T-helper 22 cell (primary cell): ENCODE measurements around the gene BHLHE40.
A peak's percentile ranks its signal among the peaks of the same experiment; 100 is the strongest.

ENCODE experiments used
- DNase-seq: peaks from one replicate; pipeline ENCODE4 v3.0.0-alpha.2; 2020; ENCODE audit warnings: low read depth

The BHLHE40 gene

DNA sequence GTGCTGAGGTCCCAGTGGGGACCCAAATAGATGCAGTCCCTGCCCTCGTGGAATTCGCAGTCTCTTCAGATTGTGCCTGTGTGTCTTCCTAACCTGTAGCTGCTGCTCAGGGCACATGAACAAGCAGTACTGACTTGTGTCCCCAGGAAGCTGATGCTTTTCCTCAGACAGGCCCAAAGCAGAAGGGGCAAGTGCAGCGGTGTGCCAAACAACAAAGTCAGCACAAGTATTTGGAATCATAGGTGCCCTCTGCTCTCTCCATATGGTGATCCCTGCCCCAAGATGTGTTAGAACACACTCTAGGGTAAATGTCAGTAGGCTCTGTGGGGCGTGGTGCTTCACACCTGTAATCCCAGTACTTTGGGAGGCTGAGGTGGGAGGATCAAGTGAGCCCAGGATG, 21.9 kb downstream of the BHLHE40 start:
- no peak for DNase-seq

DNA sequence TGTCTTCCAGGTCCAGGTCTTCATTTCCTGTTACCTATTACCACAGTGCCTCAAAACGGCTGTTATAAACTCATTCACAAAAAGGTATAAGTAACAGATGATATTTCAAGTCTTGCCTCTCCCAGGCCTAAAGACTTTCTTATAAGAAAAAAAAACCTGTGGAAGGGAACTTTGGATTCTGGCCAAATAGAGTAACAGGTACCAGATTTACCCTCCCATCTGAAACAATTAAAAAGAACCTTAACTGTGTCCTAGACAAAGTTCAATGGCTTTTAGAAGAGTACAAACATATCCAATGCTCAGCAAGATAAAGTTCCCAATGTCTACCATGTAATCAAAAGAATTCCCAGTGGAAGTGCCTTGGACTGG, 22.6 kb downstream of the BHLHE40 start:
- no peak for DNase-seq

DNA sequence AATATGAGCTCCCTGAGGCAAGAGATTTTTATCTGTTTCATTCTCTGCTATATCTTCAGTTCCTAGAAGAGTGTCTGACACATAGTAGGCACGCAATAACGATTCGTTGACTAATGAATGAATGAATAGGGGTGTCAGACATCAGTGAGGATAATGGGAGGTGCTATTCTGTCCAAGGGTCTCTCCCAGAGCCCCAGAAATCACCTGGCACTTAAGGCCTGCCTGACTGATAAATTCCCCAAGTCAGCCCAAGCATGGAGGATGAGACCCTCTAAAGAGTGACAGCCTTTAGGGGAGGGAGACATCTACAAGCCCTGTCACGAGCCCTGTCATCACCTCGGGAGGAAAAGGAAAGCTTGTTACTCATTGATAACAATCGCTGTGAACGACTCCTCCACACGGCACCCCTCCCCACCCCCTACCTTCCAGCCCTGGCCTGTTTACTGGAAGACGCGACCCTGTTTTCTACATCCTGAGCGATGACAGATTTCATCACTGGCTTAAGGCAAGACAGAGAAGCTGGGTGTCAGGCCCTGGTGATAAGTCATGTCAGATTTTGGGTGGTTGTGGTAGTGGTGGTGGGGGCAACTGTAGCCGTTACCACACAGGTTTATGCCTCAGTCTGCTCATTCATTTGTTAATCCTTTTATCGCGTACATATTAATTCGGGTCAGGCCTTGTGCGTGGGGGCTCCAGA, 23.1 kb downstream of the BHLHE40 start:
- peak; percentile 35 for DNase-seq

DNA sequence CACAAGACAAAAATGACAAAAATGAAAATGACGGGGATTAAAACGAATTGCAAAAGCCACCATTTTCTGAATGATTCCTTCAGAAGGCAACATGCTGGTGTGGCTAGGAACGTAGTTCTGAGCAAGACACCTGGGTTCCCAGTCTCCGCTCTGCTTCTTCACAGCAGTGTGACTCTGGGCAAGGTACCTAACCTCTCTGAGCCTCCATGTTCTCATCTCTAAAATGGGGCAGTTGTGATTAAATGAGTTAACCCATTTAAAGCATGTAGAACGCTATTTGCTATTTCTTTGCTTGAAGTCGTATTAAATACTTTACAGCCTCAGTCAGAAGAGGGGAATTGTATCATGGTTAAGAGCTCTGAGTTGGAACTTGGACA, 23.6 kb downstream of the BHLHE40 start:
- no peak for DNase-seq

DNA sequence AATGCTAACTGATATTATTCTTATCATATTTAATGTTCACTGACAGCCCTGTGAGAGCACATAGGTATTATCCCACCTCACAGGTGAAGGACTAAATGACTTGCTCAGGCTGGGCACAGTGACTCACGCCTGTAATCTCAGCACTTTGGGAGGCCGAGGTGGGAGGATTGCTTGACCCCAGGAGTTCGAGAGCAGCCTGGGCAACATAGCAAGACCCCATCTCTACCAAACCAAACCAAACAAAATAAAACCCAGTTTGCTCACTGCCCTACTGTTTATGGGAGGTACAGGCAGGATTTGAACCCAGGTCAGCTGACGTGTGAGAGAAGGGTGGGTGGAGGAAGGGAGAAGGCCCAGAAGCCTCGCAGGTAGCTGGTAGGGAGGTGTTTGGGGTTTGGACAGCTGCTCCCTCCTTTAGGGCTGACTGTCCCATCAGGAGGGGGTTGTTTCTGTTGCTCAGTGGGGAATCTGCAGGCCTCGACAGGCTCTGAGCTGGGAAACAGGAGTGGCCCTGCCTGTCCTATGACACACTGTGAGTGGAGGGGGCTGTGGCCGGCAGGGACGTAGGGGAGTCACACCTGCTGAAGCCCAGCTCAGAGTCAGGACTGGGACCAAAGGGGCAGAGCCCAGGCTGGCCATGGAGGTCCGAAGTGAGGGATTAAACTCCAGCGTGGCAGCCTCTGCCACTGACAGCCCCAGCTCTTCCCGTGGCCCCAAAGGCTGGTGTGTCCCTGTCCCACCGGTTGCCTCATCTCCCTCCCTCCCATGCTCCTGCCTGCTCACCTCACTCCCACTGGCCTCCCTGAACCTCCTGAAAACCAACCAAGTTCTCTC, 25.3 kb downstream of the BHLHE40 start:
- no peak for DNase-seq

DNA sequence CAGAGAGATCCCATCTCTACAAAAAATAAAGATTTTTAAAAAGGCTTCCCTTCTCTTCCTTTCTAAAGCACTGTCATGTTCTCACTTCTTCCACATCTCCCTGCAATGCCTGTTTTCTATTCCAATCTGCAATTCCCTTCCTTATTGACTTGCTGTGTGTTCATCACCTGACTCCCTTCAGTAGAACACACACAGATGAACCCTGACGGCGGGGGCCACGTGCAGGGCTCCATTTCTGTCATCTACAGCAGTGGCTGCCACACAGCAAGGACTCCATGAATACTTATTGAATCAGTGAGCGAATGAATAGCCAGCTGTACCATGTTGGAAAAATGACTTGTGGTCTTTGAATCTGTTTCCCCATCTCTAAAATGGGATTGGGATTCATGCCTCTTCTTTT, 26.1 kb downstream of the BHLHE40 start:
- no peak for DNase-seq

DNA sequence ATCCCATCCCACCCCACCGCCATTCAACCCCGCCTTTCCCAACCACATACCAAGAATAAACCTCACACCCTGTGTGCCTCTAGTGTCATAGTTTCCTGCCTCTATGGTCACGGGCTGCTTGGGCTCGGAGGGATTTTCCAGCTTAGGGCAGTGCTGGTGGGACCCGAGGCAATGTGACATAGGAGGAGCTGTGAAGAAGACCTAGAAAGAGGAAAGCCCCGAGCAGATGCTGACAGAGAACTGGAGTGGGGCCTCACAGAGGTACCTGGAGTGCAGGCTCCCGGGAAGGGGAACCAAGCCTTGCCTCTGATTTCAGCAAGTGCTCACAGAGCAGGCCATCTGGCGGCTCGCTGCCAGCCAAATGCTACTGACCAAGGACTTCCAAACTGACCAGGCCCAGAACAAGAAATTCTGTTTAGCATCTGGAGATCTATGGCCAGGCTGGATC, 27.5 kb downstream of the BHLHE40 start:
- DNase-seq, result peak; percentile 70

DNA sequence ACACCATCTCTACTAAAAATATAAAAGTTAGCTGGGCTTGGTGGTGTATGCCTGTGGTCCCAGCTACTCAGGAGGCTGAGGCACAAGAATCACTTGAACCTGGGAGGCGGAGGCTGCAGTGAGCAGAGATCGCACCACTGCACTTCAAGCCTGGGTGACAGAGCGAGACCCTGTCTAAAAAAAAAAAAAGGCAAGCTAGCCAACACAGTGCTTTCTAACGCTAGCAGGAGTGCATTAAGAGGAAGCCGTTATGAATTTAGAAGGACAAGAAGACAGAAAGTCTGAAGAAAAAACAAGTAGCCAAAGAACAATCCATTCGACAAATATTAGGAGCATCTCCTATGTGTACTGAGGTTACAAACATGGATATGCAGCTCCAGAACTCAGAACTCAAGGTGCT, 28.6 kb downstream of the BHLHE40 start:
- no peak for DNase-seq

DNA sequence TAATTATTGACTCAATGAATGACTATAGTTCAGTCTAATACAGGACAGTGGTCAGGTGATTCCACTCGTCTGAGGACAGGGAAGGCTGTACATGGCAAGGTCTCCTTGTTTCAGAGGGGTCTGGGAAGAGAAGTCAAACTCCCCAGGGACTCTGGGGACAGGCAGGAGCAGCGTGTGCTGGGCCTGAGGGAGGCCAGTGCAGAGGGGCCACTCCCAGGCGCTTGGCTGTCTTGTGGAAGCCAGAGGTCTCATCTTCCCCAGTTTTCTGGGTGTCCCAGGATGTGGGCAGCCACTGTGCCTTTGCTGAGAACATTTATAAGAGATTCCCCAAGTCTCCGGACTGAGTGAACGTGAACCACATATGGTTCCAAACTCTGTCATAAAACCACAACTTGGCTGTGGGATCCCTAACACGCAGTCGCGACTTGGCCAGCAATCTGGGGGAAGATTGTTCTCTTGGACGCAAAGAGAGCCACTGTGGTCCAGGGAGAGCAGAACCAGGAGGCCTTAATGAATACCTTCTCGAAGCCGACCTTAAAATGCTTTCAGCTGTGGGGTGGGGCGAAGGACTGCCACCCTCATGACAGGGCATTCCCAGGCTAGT, 30.4 kb downstream of the BHLHE40 start:
- no peak for DNase-seq

DNA sequence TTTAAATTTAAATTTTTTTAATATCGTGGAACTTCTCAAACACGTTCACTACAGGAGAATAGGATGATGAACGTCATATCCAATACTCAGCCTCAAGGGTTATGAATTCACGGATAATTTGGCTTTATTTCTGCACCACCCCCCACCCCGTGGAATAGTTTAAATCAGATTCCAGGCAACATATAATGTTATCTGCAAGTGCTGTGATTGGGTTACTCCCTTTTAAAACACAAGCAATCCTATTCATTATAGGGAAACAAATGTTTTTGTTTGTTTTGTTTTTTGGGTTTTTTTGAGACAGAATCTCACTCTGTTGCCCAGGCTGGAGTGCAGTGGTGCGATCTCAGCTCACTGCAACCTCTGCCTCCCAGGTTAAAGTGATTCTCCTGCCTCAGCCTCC, 30.9 kb downstream of the BHLHE40 start:
- no peak for DNase-seq

DNA sequence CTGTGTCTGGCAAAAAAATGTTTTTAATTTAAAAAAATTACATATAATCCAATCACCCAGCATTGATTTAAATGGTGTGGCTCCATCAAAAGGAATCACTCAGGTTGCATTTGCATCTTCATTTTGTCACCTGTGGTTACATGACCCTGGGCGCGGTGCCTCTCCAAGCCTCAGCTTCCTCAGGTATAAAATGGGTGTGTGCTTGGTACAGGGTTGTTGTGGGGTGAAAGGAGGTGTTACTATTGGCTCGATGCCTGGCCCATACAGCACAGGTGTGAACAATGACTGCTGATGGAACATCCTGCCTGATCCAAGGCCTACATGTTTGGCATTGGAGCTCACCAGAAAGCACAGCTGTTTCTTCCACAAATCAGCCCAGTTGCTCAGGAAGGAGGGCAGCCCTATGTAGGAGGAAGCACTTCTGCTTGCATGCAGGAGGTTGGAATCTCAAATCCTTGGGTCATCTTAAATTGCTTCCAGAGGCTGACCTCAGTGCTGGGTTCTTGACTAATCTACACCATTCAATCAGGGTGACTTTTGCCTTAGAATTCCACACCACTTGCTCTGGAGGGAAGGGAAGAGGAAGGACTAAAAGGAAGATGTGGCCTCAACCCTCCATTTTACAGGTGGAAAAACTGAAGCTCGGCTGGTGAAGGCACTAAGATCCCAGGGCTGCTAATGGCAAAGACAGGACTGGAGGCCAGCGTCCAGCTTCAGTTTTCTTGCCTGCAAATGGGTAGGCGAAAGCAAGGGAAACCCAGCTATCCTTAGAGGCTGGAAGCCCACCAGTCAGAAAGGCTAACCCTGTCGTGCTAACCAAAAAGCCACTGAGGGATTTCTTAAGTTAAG, 31.7 kb downstream of the BHLHE40 start:
- no peak for DNase-seq

DNA sequence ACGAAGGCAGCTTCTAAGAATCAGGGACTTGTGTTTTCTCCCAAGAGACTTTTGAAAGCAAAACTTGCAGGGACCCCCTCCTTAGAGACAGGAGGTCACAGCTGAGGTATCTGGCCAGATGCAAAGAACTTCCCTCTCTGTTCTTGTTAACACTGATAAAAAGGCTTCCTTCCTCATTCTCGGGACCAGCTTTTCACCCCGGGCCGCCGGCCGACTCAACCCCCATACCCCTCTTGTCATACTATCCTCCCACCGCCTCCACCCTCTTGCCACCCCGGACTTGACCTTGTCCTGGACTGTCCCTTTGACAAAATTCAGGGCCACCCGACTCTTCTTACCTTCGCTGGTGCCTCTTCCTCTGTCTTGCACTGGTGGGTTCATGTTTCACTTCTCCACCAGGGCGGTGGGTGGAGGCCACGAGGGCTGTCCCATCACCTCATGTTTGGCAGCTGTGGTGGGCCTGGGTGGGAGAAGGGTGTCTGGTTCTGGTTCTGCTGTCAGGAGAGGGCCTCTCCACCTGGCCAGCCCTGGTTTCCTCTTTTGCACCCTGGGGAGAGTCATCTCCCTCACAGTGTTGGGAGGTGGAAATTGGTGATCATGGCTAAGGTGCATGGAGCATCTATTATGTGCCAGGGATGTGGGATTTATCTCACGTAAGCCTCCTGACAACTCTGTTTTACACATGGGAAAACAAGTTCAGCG, 32.5 kb downstream of the BHLHE40 start:
- no peak for DNase-seq

DNA sequence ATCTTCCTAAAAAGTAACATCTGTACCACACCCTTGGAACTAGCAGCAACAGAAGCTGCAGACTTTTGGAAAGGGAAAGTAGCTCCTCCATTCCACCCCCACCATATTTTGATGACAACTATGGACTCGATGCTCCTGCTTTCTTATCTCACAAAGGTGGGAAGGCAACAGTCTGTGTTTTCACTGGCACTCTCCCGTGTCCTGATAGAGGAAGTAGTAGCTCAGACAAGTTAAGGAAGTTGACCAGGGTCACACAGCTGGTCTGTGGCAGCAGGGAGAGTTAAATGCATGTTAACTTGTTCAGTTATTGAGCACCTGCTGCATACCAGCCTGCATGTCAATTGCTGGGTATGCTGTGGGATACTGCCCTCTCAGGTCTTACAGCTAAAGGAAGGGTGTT, 33.1 kb downstream of the BHLHE40 start:
- no peak for DNase-seq

DNA sequence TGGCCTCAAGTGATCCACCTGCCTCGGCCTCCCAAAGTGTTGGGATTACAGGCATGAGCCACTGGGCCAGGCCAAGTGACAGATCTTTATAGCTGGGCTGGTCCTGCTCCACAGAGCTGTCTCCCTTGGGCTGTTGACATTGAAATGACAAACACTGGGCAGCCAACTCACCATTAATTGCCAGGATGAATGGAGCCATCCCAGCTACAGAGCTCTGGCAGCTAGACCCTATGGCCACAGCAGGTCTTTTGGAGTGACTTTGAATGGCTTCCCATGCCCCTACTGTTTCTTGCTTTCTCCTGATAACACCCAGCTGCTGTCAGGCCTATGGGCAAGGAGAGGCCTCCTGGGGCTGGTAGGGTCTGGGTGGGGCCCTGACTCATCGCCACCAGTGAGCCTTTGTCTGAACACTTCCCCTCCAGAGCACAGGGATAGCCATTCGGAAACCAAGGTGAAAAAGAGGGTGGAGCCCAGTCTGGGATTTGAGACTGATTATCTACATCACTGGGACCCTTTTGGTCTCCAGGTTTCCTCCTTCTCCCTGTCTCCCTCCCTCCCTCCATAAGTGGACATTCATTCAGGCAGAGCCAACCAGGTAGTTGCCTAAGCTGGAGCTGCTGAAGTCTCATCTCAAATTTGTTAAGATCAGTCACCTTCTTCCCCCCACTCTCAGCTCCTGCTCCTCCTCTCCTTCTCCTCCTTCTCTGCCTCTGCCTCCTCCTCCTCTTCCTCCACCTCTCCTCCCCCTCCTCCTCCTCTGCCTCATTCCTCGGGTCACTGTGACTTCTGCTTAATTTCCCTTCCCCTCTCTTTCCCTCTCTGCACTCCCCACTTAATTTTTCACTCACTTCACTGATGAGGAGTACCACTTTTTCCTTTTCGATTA, 34.0 kb downstream of the BHLHE40 start:
- DNase-seq, result no peak

DNA sequence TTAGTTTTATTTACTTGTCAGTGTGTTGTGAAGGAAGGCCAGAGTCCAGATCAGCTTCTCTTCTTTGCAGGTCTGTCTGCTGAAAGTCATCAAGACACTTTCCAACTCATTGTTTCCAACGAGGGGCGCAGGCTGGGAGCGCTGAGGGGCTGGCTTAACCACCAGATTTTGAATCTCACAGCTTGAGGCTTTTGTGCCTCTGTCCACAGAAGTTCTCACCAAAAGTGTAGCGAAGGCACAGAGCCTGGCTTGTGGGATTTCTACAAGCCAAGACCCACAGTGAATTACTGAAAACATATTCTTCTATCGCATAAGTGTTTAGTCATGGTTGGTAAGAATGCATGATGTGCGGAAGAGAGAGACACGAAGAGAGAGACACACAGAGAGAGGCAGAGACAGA, 35.2 kb downstream of the BHLHE40 start:
- DNase-seq, result no peak

DNA sequence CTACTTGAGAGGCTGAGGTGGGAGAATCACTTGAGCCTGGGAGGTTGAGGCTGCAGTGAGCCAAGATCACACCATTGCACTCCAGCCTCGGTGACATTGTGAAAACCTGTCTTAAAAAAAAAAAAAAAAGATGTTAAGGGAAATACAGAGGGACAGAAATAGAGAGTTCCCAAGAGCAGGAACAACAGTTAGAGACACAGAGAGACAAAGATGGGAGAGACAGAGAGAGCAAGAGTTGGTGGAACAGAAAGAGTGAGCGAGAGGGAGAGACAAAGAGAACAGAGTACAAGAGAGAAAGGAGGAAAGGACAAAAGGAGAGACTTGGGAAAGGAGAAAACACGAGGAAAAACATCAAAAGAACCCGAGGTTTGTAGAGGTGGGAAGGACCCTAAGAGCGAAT, 35.8 kb downstream of the BHLHE40 start:
- no peak for DNase-seq

DNA sequence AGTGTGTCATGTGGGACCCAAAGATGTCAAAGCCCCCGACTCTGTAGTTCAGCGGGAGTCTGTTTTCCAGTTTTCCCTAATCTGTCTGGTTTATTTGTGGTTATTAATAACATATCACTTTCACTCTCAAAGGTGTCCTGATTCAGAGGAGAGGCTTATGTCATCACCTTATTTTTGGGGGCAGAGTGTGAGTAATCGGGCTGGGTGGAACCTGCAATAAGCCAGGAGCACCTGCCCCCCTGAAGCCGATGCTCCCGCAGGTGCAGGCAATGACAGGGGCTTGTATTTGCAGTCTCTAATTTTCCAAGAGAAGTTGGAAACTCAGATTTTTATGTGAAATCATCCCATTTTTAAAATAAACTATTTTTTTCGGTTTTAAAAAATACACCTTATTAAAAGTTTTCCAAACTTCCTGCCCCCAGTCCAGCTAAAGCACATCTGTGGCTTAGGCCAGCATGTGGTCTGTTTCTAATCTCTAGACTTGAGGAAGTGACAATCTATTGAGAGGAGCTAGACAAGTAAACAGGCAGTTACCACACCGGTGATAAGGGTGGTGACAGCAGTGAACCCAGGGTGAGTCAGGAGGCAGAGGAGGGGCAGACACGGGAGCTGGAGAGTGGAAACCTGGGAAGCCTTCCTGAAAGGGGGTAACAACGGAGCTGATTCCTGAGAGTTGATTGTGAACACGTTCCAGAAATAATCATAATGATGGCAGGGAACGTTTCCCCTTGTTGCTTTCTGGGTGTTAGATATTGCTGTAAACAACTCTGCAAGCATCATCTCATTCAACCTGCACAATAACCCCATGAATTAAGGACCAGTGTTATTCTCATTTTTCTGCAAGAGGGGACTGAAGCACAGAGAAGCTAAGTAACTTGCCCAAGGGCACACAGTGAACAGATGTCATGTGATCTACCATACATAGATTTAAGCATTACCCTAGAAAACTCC, 37.2 kb downstream of the BHLHE40 start:
- DNase-seq, result peak; percentile 53

DNA sequence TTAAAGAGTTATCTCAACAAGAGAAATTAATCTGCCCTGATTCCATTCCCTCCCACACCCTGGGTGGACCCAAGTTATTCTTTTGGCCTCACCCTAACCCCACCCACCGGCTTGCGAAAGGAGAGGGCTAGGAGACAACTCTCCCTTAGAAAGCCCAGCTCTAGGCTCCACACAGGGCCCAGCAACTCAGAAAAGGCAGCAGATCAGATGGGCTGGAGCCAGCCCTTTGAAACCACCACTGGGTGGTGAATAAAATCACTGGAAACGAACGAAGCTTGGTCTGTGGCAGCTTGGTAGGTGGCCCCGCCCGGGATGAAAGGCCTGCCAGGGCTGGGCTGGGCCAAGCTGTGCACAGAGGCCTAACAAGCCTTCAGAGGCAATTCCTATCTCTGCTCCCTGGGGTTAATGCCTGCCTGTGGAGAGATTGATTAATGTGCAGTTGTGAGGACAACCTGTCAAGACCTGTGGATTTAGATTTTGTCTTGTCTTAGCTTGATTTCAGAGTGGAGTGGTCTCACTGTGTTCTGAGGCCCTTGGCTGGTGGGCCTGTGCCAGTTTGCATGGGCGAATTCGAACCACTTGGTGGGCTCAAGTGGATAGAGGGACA, 38.8 kb downstream of the BHLHE40 start:
- DNase-seq, result no peak
